Fibroblast of pulmonary artery (primary cell): ENCODE data around the gene ITPKC.
A peak's percentile ranks its signal among the peaks of the same experiment; 100 is the strongest.
"Not testable (repeated sequence)": the region's sequence is repeated elsewhere in the genome, so short reads cannot be mapped to it uniquely, and the experiment has no call there.

ENCODE experiments used
- DNase-seq: peaks from one replicate; pipeline ENCODE4 v3.0.0-alpha.2; 2010; ENCODE audit warnings: low read depth
- H3K4me3 ChIP-seq: replicated peaks from 2 replicates; pipeline ENCODE4 v1.5.1; 2011; ENCODE audit warnings: low read depth, mild to moderate bottlenecking, control low read depth, low read length, moderate library complexity
- TF ChIP-seq, protein P1 (sequence below): IDR thresholded peaks from 2 replicates; pipeline ENCODE4 v1.5.1; 2011; ENCODE audit warnings: mild to moderate bottlenecking, control low read depth, low read length, inconsistent platforms; ENCODE audit errors: missing control alignments

The ITPKC gene

DNA sequence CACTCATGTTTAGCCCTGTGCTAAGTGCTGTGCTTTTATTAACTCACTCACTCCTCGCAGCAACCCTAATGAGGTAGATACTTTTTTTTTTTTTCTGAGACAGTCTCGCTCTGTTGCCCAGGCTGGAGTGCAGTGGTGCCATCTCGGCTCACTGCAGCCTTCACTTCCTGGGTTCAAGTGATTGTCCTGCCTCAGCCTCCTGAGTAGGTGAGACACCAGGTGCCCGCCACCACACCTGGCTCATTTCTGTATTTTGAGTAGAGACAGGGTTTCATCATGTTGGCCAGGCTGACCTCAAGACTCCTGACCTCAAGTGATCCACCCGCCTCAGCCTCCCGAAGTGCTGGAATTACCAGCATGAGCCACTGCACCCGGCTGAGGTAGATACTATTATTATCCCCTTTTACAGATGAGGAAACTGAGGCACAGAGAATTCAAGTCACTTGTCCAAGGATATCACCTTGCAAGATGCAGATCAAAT is 2.5 kb downstream of the ITPKC start:
- H3K4me3 ChIP-seq = peak overlapping the region; percentile 95
- no peak for DNase-seq
- TF ChIP-seq, protein P1, sequence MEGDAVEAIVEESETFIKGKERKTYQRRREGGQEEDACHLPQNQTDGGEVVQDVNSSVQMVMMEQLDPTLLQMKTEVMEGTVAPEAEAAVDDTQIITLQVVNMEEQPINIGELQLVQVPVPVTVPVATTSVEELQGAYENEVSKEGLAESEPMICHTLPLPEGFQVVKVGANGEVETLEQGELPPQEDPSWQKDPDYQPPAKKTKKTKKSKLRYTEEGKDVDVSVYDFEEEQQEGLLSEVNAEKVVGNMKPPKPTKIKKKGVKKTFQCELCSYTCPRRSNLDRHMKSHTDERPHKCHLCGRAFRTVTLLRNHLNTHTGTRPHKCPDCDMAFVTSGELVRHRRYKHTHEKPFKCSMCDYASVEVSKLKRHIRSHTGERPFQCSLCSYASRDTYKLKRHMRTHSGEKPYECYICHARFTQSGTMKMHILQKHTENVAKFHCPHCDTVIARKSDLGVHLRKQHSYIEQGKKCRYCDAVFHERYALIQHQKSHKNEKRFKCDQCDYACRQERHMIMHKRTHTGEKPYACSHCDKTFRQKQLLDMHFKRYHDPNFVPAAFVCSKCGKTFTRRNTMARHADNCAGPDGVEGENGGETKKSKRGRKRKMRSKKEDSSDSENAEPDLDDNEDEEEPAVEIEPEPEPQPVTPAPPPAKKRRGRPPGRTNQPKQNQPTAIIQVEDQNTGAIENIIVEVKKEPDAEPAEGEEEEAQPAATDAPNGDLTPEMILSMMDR = no peak

DNA sequence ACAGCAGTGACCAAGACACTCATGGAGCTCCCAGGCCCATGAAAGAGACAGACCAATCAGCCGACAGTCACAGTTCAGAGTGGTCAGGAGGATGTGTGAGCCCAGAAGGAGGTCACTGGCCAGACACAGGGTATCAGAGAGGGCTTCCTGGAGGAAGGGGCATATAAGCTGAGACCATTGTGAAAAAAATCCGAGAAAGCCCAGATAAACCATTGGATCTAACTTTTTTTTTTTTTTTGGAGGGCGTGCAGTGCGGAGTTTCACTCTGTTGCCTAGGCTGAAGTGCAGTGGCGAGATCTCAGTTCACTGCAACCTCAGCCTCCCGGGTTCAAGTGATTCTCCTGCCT is 4.2 kb downstream of the ITPKC start:
- DNase-seq = no peak
- peak overlapping the region; percentile 95 for H3K4me3 ChIP-seq
- TF ChIP-seq, protein P1 = no peak

DNA sequence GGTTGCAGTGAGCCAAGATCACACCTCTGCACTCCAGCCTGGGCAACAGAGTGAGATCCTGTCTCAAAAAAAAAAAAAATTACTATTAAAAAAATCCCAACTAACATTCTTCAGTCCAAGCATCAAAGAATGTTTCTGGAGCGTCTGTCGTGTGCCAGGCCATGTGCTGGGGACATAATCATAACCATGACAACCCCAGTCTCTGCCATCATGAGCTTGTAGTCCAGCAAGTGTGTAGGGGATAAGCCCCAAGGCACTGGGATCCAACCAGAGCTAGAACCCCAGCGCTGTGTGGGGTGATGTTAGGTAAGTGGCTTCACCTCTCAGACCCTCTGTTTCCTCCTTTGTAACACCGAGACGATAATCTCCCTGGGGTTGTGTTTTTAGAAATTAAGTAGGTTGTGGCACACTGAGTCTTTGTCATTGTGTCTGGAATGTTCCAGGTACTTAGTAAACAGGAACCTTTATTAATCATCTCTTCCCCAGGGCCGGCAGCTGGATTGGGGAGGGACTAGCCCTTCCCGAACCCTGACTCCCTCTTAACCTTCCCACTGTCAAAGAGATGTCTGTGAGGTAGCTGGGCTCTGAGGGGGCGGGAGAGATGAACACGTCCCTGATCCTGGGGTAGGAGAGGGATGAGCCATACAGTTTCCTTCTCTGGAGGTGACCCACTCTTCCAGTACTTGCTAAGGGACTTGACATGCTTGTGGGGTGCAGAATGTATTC is 5.2 kb downstream of the ITPKC start:
- peak; percentile 44 for DNase-seq
- TF ChIP-seq, protein P1 = no peak
- H3K4me3 ChIP-seq = peak overlapping the region; percentile 95

DNA sequence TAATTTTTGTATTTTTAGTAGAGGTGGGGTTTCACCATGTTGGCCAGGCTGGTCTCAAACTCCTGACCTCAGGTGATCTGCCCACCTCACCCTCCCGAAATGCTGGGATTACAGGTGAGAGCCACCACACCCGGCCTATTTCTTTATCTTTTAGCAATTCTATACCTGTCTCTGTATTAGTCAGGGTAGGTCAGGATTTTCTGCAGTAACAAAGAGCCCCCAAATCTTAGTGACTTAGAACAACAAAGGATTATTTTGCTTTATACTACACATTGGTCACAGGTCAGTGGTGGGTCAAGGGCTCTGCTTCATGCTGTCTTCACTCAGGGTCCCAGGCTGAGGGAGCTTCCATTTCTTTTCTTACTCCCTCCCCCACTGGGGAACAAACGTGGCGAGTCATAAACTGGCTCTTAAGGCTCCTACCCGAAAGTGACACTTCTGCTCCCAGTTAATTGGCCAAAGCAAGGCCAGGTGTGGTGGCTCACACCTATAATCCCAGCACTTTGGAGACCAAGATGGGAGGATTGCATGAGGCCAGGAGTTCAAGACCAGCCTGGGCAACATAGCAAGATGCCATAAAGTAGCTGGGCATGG is 6.8 kb downstream of the ITPKC start:
- TF ChIP-seq, protein P1 = no peak
- no peak for DNase-seq
- H3K4me3 ChIP-seq = no peak overlapping the region

DNA sequence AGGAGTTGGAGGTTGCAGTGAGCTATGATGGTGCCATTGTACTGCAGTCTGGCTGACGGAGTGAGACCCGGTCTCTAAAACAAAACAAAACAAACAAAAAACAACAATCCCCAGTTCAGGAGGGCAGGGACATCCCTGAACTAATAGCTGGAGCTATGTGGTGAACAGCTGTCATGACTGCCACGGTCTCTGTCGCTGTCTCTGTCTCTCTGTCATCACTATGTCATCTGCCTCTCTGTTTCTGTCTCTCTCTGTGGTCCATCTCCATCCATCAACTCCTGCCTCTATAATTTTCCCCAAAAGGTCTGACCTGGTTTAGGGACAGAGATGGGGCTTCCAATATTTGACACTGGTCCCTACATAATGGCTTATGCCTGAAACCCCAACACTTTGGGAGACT is 7.4 kb downstream of the ITPKC start:
- H3K4me3 ChIP-seq = no peak overlapping the region
- no peak for DNase-seq
- TF ChIP-seq, protein P1 = no peak

DNA sequence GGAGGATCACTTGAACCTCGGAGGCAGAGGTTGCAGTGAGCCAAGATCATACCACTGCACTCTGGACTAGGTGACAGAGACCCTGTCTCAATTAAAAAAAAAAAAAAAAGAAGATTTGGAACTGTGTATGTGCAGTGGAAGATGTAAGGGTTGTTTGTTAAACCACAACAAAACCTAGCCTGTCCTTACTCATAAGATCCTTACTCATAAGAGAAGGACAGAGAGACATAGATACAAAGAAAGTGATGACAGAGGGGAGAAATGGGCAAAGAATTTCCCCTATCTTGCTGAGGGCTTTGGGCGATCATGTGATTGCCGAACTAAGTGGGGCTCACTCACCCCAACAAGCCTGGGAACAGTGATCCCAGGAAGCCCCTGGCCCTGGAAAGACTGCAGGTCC is 7.9 kb downstream of the ITPKC start:
- no peak overlapping the region for H3K4me3 ChIP-seq
- DNase-seq = no peak
- TF ChIP-seq, protein P1 = no peak

DNA sequence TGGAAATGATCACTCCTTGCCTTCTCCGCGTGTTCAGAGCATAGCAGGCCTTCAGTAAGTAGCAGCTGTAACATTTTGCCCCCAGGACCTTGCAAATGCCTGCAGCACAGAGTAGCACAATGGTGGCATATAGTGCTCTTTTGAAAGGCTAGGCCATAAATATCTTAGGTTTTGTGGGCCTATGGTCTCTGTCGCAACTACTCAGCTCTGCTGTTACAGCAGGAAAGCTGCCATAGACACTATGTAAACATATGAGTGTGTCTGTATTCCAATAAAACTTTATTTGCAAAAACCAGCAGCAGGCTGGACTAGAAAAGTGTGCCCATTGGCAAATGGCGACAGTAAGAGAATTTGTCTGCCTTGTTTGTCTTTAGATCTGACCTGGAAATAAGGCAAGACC is 9.4 kb downstream of the ITPKC start:
- H3K4me3 ChIP-seq = no peak overlapping the region
- no peak for DNase-seq
- TF ChIP-seq, protein P1 = no peak

DNA sequence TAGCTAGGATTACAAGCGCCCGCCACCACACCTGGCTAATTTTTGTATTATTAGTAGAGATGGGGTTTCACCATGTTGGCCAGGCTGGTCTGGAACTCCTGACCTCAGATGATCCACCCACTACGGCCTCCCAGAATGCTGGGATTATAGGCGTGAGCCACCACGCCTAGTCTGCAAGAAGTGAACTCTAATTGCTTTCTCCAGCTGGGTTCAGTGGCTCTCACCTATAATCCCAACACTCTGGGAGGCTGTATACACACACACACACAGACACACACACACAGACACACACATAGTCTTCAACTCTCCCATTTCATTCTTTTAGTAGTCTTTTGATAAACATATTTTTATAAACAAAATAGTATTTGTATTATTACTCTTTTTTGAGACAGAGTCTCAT is 13.2 kb downstream of the ITPKC start:
- H3K4me3 ChIP-seq, DNase-seq: not testable (repeated sequence)

DNA sequence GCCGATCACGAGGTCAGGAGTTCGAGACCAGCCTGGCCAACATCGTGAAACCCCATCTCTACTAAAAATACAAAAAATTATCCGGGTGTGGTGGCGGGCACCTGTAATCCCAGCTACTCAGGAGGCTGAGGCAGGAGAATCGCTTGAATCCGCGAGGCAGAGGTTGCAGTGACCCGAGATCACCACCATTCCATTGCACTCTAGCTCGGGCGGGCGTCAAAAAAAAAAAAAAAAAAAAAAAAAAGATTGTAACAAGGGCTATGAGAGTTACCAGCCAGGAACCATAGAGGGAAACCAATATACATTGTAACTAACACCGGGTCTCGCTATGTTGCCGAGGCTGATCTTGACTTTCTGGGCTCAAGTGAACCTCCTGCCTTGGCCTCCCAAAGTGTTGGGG is 15.4 kb downstream of the ITPKC start:
- not testable (repeated sequence) for H3K4me3 ChIP-seq, DNase-seq
